ENCODE results near the gene NELL1.

The NELL1 gene

GRCh38 chr11:20739107-20739506 is 69.7 kb downstream of the NELL1 start:
- no peak overlapping the region for H3K4me3 ChIP-seq (ENCODE audit: low read depth, low read length)
- in situ Hi-C loops (cut with HindIII; ENCODE audit: low sequenced_read_pairs): no loop called here
- no peak for DNase-seq (ENCODE audit: low read depth, low spot score)
- no peak for TF ChIP-seq CTCF (IDR thresholded peaks at IDR 0.05; ENCODE audit: low read depth, low read length)

GRCh38 chr11:20739577-20739976 is 70.2 kb downstream of the NELL1 start:
- no peak for DNase-seq (ENCODE audit: low read depth, low spot score)
- TF ChIP-seq CTCF (IDR thresholded peaks at IDR 0.05; ENCODE audit: low read depth, low read length): no peak
- in situ Hi-C loops (cut with HindIII; ENCODE audit: low sequenced_read_pairs): no loop called here

GRCh38 chr11:20754933-20755332 is 85.5 kb downstream of the NELL1 start:
- in situ Hi-C loops (cut with HindIII; ENCODE audit: low sequenced_read_pairs): no loop called here
- DNase-seq (ENCODE audit: low read depth, low spot score): no peak
- H3K4me3 ChIP-seq (ENCODE audit: low read depth, low read length): no peak overlapping the region
- TF ChIP-seq CTCF (IDR thresholded peaks at IDR 0.05; ENCODE audit: low read depth, low read length): no peak

More at GRCh38 chr11:20739577-20739976, 70.2 kb downstream of the NELL1 start:
- no peak overlapping the region for H3K4me3 ChIP-seq (ENCODE audit: low read depth, low read length)

GRCh38 chr11:20759541-20759940 is 90.2 kb downstream of the NELL1 start:
- no peak for DNase-seq (ENCODE audit: low read depth, low spot score)
- H3K4me3 ChIP-seq (ENCODE audit: low read depth, low read length): no peak overlapping the region
- no peak for TF ChIP-seq CTCF (IDR thresholded peaks at IDR 0.05; ENCODE audit: low read depth, low read length)
- in situ Hi-C loops (cut with HindIII; ENCODE audit: low sequenced_read_pairs): no loop called here

- H3K4me3 ChIP-seq (ENCODE audit: low read depth, low read length): no peak overlapping the region
- no peak for TF ChIP-seq CTCF (IDR thresholded peaks at IDR 0.05; ENCODE audit: low read depth, low read length)
- in situ Hi-C loops (cut with HindIII; ENCODE audit: low sequenced_read_pairs): no loop called here
- no peak for DNase-seq (ENCODE audit: low read depth, low spot score)
Measured at GRCh38 chr11:20760811-20761210, 91.4 kb downstream of the NELL1 start.

- TF ChIP-seq CTCF (IDR thresholded peaks at IDR 0.05; ENCODE audit: low read depth, low read length): no peak
- no peak overlapping the region for H3K4me3 ChIP-seq (ENCODE audit: low read depth, low read length)
- DNase-seq (ENCODE audit: low read depth, low spot score): no peak
- in situ Hi-C loops (cut with HindIII; ENCODE audit: low sequenced_read_pairs): no loop called here
Measured at GRCh38 chr11:20762116-20762844, 92.9 kb downstream of the NELL1 start.

Data from astrocyte of the spinal cord (primary cell).